Limb (tissue), 2 donors: ENCODE data around the gene UBLCP1.
"Not testable (repeated sequence)": the region's sequence is repeated elsewhere in the genome, so short reads cannot be mapped to it uniquely, and the experiment has no call there.

Experiments used
- DNase-seq, 2 donors: peaks; one replicate each; pipeline ENCODE4 v3.0.0-alpha.2; 2016; ENCODE audit errors: extremely low spot score in 2 of 2

Gene UBLCP1

GRCh38 chr5:159262859-159263568 is at the start of gene UBLCP1:
UBLCP1 (plus strand) TSS chr5:159263290; CDS start chr5:159268916, 5,626 bp downstream.
- peak; percentile 86 to 87 for DNase-seq

GRCh38 chr5:159214486-159215271 is 48.4 kb upstream of the UBLCP1 start:
- no peak for DNase-seq

GRCh38 chr5:159215886-159216285 is 47.2 kb upstream of the UBLCP1 start:
- DNase-seq: no peak

- DNase-seq: no peak
Observed at GRCh38 chr5:159216454-159216853, 46.6 kb upstream of the UBLCP1 start.

GRCh38 chr5:159217236-159217635 is 45.9 kb upstream of the UBLCP1 start:
- DNase-seq: no peak

- DNase-seq: no peak
Observed at GRCh38 chr5:159218595-159219023, 44.5 kb upstream of the UBLCP1 start.

- no peak for DNase-seq
Observed at GRCh38 chr5:159220206-159220605, 42.9 kb upstream of the UBLCP1 start.

- DNase-seq: no peak
Observed at GRCh38 chr5:159223469-159223868, 39.6 kb upstream of the UBLCP1 start.

GRCh38 chr5:159224471-159224870 is 38.6 kb upstream of the UBLCP1 start:
- no peak for DNase-seq

GRCh38 chr5:159226451-159226850 is 36.6 kb upstream of the UBLCP1 start:
- DNase-seq: no peak

GRCh38 chr5:159227452-159227851 is 35.6 kb upstream of the UBLCP1 start:
- DNase-seq: no peak

- not testable (repeated sequence) for DNase-seq
Observed at GRCh38 chr5:159228097-159228496, 35.0 kb upstream of the UBLCP1 start.

GRCh38 chr5:159230657-159231056 is 32.4 kb upstream of the UBLCP1 start:
- no peak for DNase-seq

GRCh38 chr5:159231167-159231566 is 31.9 kb upstream of the UBLCP1 start:
- no peak for DNase-seq

GRCh38 chr5:159235871-159236520 is 27.1 kb upstream of the UBLCP1 start:
- DNase-seq: not testable (repeated sequence)

GRCh38 chr5:159240301-159240870 is 22.7 kb upstream of the UBLCP1 start:
- no peak for DNase-seq

- DNase-seq: no peak
Observed at GRCh38 chr5:159241946-159242552, 21.0 kb upstream of the UBLCP1 start.

GRCh38 chr5:159242656-159243055 is 20.4 kb upstream of the UBLCP1 start:
- DNase-seq: no peak

GRCh38 chr5:159243385-159243784 is 19.7 kb upstream of the UBLCP1 start:
- DNase-seq: no peak

GRCh38 chr5:159244163-159244562 is 18.9 kb upstream of the UBLCP1 start:
- DNase-seq: no peak

- DNase-seq: no peak
Observed at GRCh38 chr5:159244890-159245289, 18.2 kb upstream of the UBLCP1 start.
